ENCODE measurements around the gene GNA14.
"Not testable (repeated sequence)": the region's sequence is repeated elsewhere in the genome, so short reads cannot be mapped to it uniquely, and the experiment has no call there.

Gene GNA14

DNA sequence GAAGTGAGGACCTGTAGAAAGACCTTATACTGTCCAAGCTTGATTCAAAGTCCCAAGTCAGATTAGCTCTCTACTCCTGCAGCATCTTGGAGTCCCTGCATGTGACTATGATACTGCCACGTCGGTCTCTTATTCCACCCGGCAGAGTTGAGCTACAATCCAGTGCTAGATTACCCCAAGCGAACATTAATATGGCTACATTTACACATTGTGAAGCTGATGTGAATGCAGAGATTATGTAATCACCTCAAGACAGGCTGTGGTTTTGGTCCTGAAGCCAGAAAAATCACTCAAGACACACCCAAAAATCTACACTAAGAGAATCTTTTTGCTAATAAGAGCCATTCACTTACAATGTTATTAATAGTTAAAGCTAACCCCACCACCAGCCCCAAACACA is 116.7 kb downstream of the GNA14 start:
- peak; percentile 66 for DNase-seq

DNA sequence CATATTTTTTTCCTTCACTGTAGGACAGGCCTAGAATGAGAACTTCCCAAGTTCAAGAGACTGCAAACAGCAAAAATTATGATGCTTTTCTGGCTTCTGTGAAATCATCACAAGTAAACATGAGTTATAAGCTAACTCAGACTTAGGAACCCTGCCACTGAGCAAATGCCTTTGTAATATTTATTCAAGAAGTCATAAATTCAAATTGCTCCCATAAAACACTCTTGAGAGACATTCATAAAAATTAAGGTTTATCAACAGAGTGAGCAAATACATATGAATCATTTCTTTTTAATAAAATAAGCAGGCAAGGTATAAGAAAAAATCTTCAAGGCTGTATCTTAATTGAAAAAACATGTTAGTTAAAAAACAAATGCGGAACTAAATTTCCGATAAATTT is 124.2 kb downstream of the GNA14 start:
- DNase-seq: no peak

- DNase-seq: no peak
Measured at GRCh38 chr9:77521091-77521490, 127.0 kb downstream of the GNA14 start.

GRCh38 chr9:77518688-77519087 is 129.4 kb downstream of the GNA14 start:
- DNase-seq: no peak

DNA sequence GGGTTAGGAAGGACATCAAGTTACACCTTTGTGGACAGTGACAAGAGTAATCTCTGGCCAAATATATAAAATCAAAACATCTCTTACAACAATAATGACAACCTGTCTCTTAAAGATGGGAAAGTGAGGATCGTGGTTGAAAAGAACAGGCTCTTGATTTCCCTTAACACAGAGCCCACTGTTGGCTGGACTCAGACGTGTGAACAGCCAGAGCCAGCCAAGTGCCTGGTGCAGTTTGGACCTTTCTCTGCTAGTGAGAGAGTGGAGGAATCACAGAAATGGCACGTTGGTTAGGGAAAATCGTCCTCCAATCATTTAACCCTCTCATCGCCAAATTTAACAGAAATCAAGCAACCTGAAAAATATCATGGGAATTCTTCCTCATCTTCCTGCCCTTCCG is 131.3 kb downstream of the GNA14 start:
- no peak for DNase-seq

GRCh38 chr9:77514886-77515711 is 133.0 kb downstream of the GNA14 start:
- DNase-seq: peak; percentile 53

GRCh38 chr9:77513457-77513856 is 134.7 kb downstream of the GNA14 start:
- DNase-seq: no peak

GRCh38 chr9:77512876-77513275 is 135.2 kb downstream of the GNA14 start:
- DNase-seq: no peak

DNA sequence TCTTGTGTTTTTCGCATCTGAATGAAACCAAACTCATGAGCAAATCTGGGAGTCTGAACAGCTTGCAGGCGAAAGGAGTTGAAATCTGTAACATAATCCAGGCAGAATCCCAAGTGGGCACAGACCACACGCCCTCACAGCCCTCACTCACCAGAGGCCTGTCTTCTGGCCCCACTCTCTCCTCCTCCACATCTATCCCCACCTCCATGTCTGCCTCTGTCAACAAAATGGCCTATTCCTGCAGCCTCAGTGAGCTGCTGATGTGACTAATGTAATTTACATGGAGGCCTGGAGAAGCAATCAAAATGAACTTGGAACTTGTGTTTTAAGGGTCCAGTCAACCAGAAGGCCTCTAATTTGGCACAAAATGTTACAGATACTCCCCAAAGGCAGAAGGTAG is 136.6 kb downstream of the GNA14 start:
- no peak for DNase-seq

GRCh38 chr9:77510666-77511065 is 137.5 kb downstream of the GNA14 start:
- DNase-seq: no peak

GRCh38 chr9:77508396-77508795 is 139.7 kb downstream of the GNA14 start:
- DNase-seq: no peak

- DNase-seq: no peak
Measured at GRCh38 chr9:77507212-77507961, 140.7 kb downstream of the GNA14 start.

DNA sequence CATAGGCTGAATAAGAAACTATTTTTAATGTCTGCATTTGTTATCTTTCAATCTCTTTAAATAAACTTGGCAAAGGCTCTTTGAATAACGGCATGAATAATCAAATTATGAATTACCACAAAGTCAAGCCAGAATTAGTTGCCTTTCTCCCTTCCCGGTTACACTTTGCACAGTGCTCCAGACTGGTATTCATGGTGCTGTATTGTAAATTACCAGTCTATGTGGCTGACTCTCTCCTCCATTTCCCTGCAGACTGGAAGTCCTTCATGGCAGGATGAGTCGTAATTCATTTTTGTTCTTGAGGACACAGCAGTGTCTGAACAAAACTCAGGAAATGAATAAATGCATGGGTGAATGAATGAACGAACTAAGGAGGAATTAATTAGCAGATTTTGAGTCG is 142.9 kb downstream of the GNA14 start:
- no peak for DNase-seq

- no peak for DNase-seq
Measured at GRCh38 chr9:77502568-77502967, 145.6 kb downstream of the GNA14 start.

DNA sequence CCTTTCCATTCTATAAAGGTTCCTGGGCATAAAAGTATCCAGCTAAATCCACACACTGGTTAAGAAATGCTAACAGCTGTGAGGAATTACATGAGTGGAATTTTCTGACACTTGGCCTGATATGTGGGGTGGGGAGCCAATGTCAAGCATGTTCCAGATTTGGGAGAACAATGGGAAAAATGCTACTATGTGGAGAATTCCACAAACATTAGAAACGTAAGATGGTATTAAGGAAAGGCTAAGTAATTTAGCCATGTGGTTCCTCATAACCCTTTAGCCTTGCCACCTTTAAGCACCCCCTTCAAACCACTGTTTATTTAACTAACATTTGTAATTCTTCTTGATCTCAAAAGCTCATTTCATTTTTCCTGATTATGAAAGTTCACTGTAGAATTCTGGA is 149.2 kb downstream of the GNA14 start:
- no peak for DNase-seq

GRCh38 chr9:77497322-77498198 is 150.6 kb downstream of the GNA14 start:
- DNase-seq: no peak

DNA sequence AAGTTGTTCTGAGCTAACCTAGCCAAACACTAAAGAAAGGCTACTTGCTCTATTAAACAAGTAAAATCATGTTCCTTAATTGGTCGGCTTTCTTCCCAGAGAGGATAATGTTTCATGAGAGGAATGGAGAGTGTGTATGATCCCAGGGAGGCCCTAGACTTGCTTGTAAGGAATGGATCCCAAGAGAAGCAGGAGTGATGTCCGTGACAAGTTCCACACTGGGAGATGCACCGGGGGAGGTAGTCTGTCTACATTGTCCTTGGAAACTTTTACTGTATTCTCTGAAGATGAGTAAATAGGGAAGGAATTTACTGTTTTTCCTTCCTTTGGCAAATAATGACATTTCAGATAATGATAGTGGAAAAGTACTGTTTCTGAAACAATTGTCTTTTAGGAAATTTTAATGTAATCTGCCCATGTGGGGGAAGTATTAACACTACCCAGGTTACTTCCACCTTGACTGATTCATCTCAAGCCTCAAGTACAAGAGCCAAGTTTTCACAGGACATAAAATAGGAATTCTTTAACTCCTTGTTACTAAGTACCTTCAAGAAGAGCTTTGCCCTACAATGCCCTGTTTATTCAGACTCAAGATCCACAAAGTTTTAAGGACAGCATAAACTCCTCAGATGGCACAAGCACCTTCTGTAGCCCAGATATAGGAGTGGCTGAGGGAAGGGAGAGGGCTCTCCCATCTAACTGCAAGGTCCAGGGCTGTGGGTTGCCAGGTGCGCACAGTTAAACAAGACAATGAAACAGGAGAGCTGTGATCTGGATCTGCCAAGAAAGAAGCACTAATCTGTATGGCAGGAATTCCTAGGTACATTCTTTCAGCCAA is 152.1 kb downstream of the GNA14 start:
- DNase-seq: no peak

GRCh38 chr9:77490279-77490678 is 157.8 kb downstream of the GNA14 start:
- DNase-seq: not testable (repeated sequence)

DNA sequence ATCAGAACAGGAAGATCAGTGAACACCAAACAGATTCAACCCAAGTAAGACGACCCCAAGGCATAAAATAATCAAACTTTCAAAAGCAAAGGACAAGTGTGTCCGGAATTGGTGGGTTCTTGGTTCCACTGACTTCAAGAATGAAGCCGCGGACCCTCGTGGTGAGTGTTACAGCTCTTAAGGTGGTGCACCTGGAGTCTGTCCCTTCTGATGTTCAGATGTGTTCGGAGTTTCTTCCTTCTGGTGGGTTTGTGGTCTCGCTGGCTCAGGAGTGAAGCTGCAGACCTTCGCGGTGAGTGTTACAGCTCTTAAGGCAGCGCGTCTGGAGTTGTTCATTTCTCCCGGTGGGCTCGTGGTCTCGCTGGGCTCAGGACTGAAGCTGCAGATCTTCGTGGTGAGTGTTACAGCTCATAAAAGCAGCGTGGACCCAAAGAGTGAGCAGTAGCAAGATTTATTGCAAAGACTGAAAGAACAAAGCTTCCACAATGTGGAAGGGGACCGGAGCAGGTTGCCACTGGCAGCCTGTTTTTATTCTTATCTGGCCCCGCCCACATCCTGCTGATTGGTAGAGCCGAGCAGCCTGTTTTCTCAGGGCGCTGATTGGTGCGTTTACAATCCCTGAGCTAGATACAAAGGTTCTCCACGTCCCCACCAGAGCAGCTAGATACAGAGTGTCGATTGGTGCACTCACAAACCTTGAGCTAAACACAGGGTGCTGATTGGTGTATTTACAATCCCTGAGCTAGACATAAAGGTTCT is 158.5 kb downstream of the GNA14 start:
- not testable (repeated sequence) for DNase-seq

- DNase-seq: peak; percentile 56
Measured at GRCh38 chr9:77488439-77489126, 159.5 kb downstream of the GNA14 start.

DNA sequence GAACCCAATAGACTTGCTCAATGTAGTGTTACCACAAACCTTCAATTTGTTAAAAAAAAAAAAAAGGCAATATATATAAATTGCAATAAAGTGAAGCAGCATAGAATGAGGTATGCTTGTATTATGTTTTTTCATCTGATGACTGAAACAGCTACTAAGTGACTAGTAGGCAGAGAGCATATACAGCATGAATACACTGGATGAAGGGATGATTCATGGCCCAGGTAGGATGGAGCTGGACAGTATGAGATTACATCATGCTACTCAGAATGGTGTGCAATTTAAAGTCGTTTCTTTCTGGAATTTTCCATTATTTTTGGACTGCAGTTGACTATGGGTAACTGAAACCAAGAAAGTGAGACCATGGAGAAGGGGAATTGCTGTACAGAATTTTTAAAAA is 161.2 kb downstream of the GNA14 start:
- DNase-seq: no peak

Measured in hematopoietic multipotent progenitor cell treated with erythropoietin and hydrocortisone succinate and interleukin-3 and kit ligand, for 4 days (in vitro differentiated cells).